Endothelial cell of umbilical vein (primary cell): Measurements from ENCODE around the gene TP53RK. TPM values are rescaled to one million over a fixed set of nuclear protein-coding genes. Genes with fewer than 3 reads are reported as not detected.

Source experiments
- BruUV-seq: library from RNA; stranded (reverse); fragments of 400-500 nt; replicated peaks from 2 replicates; lab custom pipeline; 2021; lab: Mats Ljungman, UMichigan
- CTCF ChIA-PET: fragments of 300-600, 350-600 bp; sonication (Branson Sonifier 250); formaldehyde crosslinking; loops from one replicate; lab custom pipeline; 2021; ENCODE audit warnings: antibody characterized with exemption, inconsistent platforms; lab: Charles Lee
- POLR2A ChIA-PET: fragments of 300-600, 350-600 bp; sonication (Branson Sonifier 250); formaldehyde crosslinking; loops from one replicate; lab custom pipeline; 2021; ENCODE audit warnings: antibody characterized with exemption, inconsistent platforms; lab: Charles Lee
- DNase-seq: peaks from one replicate; pipeline ENCODE4 v3.0.0-alpha.2; 2011; ENCODE audit warnings: low read depth, low spot score
- FAIRE-seq: peaks from 2 replicates; lab custom pipeline; 2011; peaks lifted over from hg19 to GRCh38; lab: Jason Lieb, UNC
- H2AFZ ChIP-seq: 2 replicates; pipeline ENCODE4 v1.6.0; 2012; ENCODE audit warnings: low read depth, low read length, control low read depth, inconsistent platforms
- H3K27ac ChIP-seq: 2 replicates; pipeline ENCODE4 v1.5.1; 2011; ENCODE audit warnings: low read depth, mild to moderate bottlenecking, control low read depth, low read length, moderate library complexity; ENCODE audit not compliant: insufficient read depth
- H3K27me3 ChIP-seq, 2 experiments: 2 replicates each; pipeline versions ENCODE4 v1.6.0 to v1.6.1; 2011; ENCODE audit warnings: low read length in 2 of 2, mixed read lengths in 1 of 2; ENCODE audit not compliant: control insufficient read depth in 2 of 2, insufficient read depth in 2 of 2
- H3K36me3 ChIP-seq, 2 experiments: 2 replicates in 1 of 2; 3 replicates in 1 of 2; pipeline ENCODE4 v1.5.1; 2011; ENCODE audit warnings: low read length in 2 of 2, mild to moderate bottlenecking in 1 of 2, moderate library complexity in 1 of 2; ENCODE audit not compliant: control insufficient read depth in 2 of 2, insufficient read depth in 2 of 2; ENCODE audit errors: extremely low read depth in 1 of 2
- H3K4me1 ChIP-seq: 3 replicates; pipeline ENCODE4 v1.5.1; 2011; ENCODE audit warnings: mild to moderate bottlenecking, low read length; ENCODE audit not compliant: control insufficient read depth, insufficient read depth; ENCODE audit errors: extremely low read depth
- H3K4me2 ChIP-seq: 2 replicates; pipeline ENCODE4 v1.6.1; 2011; ENCODE audit warnings: low read length, control low read depth, mixed read lengths; ENCODE audit not compliant: insufficient read depth
- H3K4me3 ChIP-seq, 3 experiments: fragments of 200-600 bp in 1 of 3; sonication (generic), shearing (Covaris generic) in 1 of 3; replicated peaks in 1 of 3; 2 replicates each; pipeline ENCODE4 v1.5.1; 2011 to 2016; ENCODE audit warnings: control low read depth in 3 of 3, low read length in 3 of 3, mild to moderate bottlenecking in 2 of 3, inconsistent platforms in 1 of 3, low read depth in 1 of 3, moderate library complexity in 1 of 3; ENCODE audit not compliant: insufficient read depth in 1 of 3
- H3K79me2 ChIP-seq: 2 replicates; pipeline ENCODE4 v1.6.0; 2012; ENCODE audit warnings: low read length, inconsistent platforms; ENCODE audit not compliant: control insufficient read depth, insufficient read depth
- H3K9ac ChIP-seq: replicated peaks from 2 replicates; pipeline ENCODE3; 2011; ENCODE audit warnings: low read length, control low read depth; ENCODE audit not compliant: insufficient read depth; ENCODE audit errors: extremely low read depth
- H3K9me1 ChIP-seq: replicated peaks from 3 replicates; pipeline ENCODE4 v1.6.0; 2011; ENCODE audit warnings: mild to moderate bottlenecking, low read length; ENCODE audit not compliant: control insufficient read depth, insufficient read depth; ENCODE audit errors: extremely low read depth
- H3K9me3 ChIP-seq: replicated peaks from 2 replicates; pipeline ENCODE4 v1.5.1; 2012; ENCODE audit warnings: low read length, inconsistent platforms; ENCODE audit not compliant: control insufficient read depth, insufficient read depth
- H4K20me1 ChIP-seq: replicated peaks from 2 replicates; pipeline ENCODE3; 2011; ENCODE audit warnings: mild to moderate bottlenecking, low read length; ENCODE audit not compliant: control insufficient read depth, insufficient read depth; ENCODE audit errors: extremely low read depth
- CTCF ChIP-seq, 2 donors: IDR thresholded peaks; 1 replicate in 1 of 2; 2 replicates in 1 of 2; pipeline ENCODE4 v1.5.1; 2011; ENCODE audit warnings: low read length in 2 of 2, mild to moderate bottlenecking in 2 of 2, moderate library complexity in 2 of 2, control low read depth in 1 of 2, inconsistent platforms in 1 of 2, low read depth in 1 of 2; ENCODE audit not compliant: insufficient read depth in 1 of 2; ENCODE audit errors: extremely low read depth in 1 of 2
- EZH2 ChIP-seq: IDR thresholded peaks from 2 replicates; pipeline ENCODE4 v1.6.1; 2012; ENCODE audit warnings: borderline replicate concordance, low read depth, mild to moderate bottlenecking, moderate library complexity, low read length, inconsistent platforms; ENCODE audit not compliant: severe bottlenecking
- FOS ChIP-seq: IDR thresholded peaks from 2 replicates; pipeline ENCODE4 v1.6.1; 2011; ENCODE audit warnings: mild to moderate bottlenecking, low read length, moderate library complexity, borderline replicate concordance; ENCODE audit not compliant: insufficient read depth
- GATA2 ChIP-seq: IDR thresholded peaks from 2 replicates; pipeline ENCODE4 v1.7.0; 2011; ENCODE audit warnings: low read depth, mild to moderate bottlenecking, moderate library complexity, mixed read lengths, low read length; ENCODE audit not compliant: insufficient read length, insufficient read depth
- JUN ChIP-seq: IDR thresholded peaks from 2 replicates; pipeline ENCODE4 v1.6.1; 2011; ENCODE audit warnings: borderline replicate concordance, low read depth; ENCODE audit not compliant: insufficient read length, insufficient read depth
- MAX ChIP-seq: IDR thresholded peaks from 2 replicates; pipeline ENCODE4 v1.6.1; 2011; ENCODE audit not compliant: insufficient read depth, insufficient read length
- MYC ChIP-seq: IDR thresholded peaks from one replicate; pipeline ENCODE4 v1.6.1; 2011; ENCODE audit warnings: mild to moderate bottlenecking, low read depth, low read length
- POLR2A ChIP-seq: IDR thresholded peaks from 2 replicates; pipeline ENCODE4 v1.6.1; 2012; ENCODE audit warnings: low read depth, mild to moderate bottlenecking, control low read depth, low read length
- POLR2AphosphoS5 ChIP-seq: IDR thresholded peaks from 2 replicates; pipeline ENCODE4 v1.6.1; 2012; ENCODE audit warnings: low read depth, mild to moderate bottlenecking, control low read depth, low read length, moderate library complexity; ENCODE audit not compliant: insufficient read depth
- dilution Hi-C: fragments of 300-500 bp; cut with MboI; formaldehyde crosslinking; loops from one replicate; pipeline ENCODE4 v1.15.0; 2019; ENCODE audit warnings: low sequenced_read_pairs; ENCODE audit not compliant: extremely low pct_ligation_motif_present
- intact Hi-C: fragments of 100-400 bp; cut with micrococcal nuclease; formaldehyde crosslinking; loops from one replicate; pipeline ENCODE4 v1.10.0; 2022
- polyA plus RNA-seq, 4 experiments: library from polyadenylated mRNA; depleted of rRNA in 3 of 4; stranded (reverse) in 3 of 4; unstranded in 1 of 4; fragments of >200 nt; gene quantifications; 2 replicates each; pipeline versions ENCODE4 v1.2.1 to v1.2.3, GENCODE V29; 2011 to 2012; ENCODE audit warnings: missing spikeins in 1 of 4
- total RNA-seq: library from RNA; stranded (reverse); gene quantifications from 2 replicates; pipeline ENCODE4 v1.2.3, GENCODE V29; 2021

Gene TP53RK
- total and polyA plus RNA-seq, 2 donors (not counting 3 experiments of a cell fraction or from before 2014, with no cell fraction given) = 7.0 to 13.1 TPM

- Histone ChIP-seq H3K27me3 (peaks cover 3 to 15% of the 10 kb centered on the region in 2 experiments), H3K36me3 (no peaks in the 10 kb centered on the region), H2AFZ (no peak overlapping the region), H3K4me1 (no peaks in the 10 kb centered on the region), H3K4me2 (no peak overlapping the region), H3K9me3 (no peaks in the 10 kb centered on the region), H3K9ac (no peak overlapping the region), H3K4me3 (no peak overlapping the region), H3K27ac (no peak overlapping the region), H3K79me2 (no peaks in the 10 kb centered on the region), H4K20me1 (no peaks in the 10 kb centered on the region), H3K9me1 (no peaks in the 10 kb centered on the region)
- TF ChIP-seq MYC (no peak), JUN (no peak), EZH2 (no peak), POLR2AphosphoS5 (no peak), POLR2A (no peak), GATA2 (no peak), FOS (no peak), MAX (no peak), CTCF (IDR thresholded peaks at IDR 0.05; ENCODE audit: extremely low read depth in 1 of 2, insufficient read depth in 1 of 2, low read depth in 1 of 2, low read length in 2 of 2) (no peak)
- dilution Hi-C loops (no loop called here), intact Hi-C loops (no loop called here)
- BruUV-seq = no TSS peak
- DNase-seq (no peak), FAIRE-seq (no peak)
- ChIA-PET CTCF (interaction anchor here (1.0 to 1.2 kb wide), 3 partner anchors 15 to 106 kb away, joined by 3 read pairs; no protein-coding TSS in a partner anchor), POLR2A (no interaction called here)
Measured at GRCh38 chr20:46646659-46647380, 42.4 kb downstream of the TP53RK start.
